ENCODE measurements around the gene HS3ST6.
"Not testable (repeated sequence)": the region's sequence is repeated elsewhere in the genome, so short reads cannot be mapped to it uniquely, and the experiment has no call there.

Gene HS3ST6

GRCh38 chr16:1876066-1876465 lies 42.1 kb downstream of the HS3ST6 start:
- not testable (repeated sequence) for DNase-seq

GRCh38 chr16:1874854-1875253 lies 43.4 kb downstream of the HS3ST6 start:
- no peak for DNase-seq

- no peak for DNase-seq
These were observed 46.1 kb downstream of the HS3ST6 start, which contains the start of gene MEIOB for GRCh38 chr16:1871974-1872635. TSS of gene MEIOB (minus strand) at chr16:1872164. CDS start at chr16:1868175, 3,989 bp downstream.

- no peak for DNase-seq
These were observed 47.7 kb downstream of the HS3ST6 start for GRCh38 chr16:1870365-1871082.

GRCh38 chr16:1865902-1866690 lies 52.1 kb downstream of the HS3ST6 start:
- no peak for DNase-seq

GRCh38 chr16:1863681-1864460 lies 54.3 kb downstream of the HS3ST6 start:
- DNase-seq, result no peak

GRCh38 chr16:1862394-1862793 lies 55.8 kb downstream of the HS3ST6 start:
- DNase-seq, result no peak

- DNase-seq, result no peak
These were observed 56.5 kb downstream of the HS3ST6 start for GRCh38 chr16:1861730-1862129.

Data from bone marrow (tissue), 2 donors.